ENCODE measurements around the gene ATP6V1D. TPM values are rescaled to one million over a fixed set of nuclear protein-coding genes. Genes with fewer than 3 reads are reported as not detected.

The ATP6V1D gene
- total RNA-seq, 1 donor from 2014 or later: 52.8 TPM

- Mint-ChIP-seq H3K27me3 (no peaks in the 10 kb centered on the region), H3K4me1 (ENCODE audit: unreplicated experiment) (no peaks in the 10 kb centered on the region), H3K36me3 (peaks cover 4% of the 10 kb centered on the region), H3K4me3 (no peak overlapping the region), H3K9me3 (no peaks in the 10 kb centered on the region), H3K27ac (no peak overlapping the region)
- no peak for TF ChIP-seq CTCF (conservative IDR thresholded peaks at IDR 0.05)
- no peak for DNase-seq (ENCODE audit: extremely low spot score, unreplicated experiment)
Measured at GRCh38 chr14:67319142-67319541, 40.5 kb downstream of the ATP6V1D start.

- Mint-ChIP-seq H3K4me1 (ENCODE audit: unreplicated experiment) (no peaks in the 10 kb centered on the region), H3K27ac (no peak overlapping the region), H3K4me3 (no peak overlapping the region), H3K36me3 (peaks cover 3% of the 10 kb centered on the region), H3K9me3 (no peaks in the 10 kb centered on the region), H3K27me3 (no peaks in the 10 kb centered on the region)
- TF ChIP-seq CTCF (conservative IDR thresholded peaks at IDR 0.05): no peak
- no peak for DNase-seq (ENCODE audit: extremely low spot score, unreplicated experiment)
Measured at GRCh38 chr14:67317822-67318221, 41.8 kb downstream of the ATP6V1D start.

DNA sequence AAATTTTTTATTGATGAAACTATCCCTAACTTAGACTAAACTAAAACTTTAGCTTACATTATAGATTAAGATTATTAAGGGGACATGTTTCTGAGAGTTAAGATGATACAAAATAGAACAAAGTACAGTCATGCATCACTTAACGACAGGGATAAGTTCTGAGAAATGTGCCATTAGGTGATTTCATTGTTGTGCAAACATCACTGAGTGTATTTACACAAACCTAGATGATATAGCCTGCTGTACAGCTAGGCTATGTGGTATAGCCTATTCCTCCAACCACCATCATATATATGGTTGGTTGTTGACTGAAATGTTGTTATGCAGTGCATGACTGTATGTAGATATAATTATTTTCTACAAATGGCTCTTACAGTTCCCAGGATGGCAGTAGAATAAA lies 46.5 kb downstream of the ATP6V1D start:
- TF ChIP-seq CTCF (conservative IDR thresholded peaks at IDR 0.05): no peak
- no peak overlapping the region for H3K27ac Mint-ChIP-seq
- no peaks in the 10 kb centered on the region for H3K4me1 Mint-ChIP-seq (ENCODE audit: unreplicated experiment)
- no peaks in the 10 kb centered on the region for H3K36me3 Mint-ChIP-seq
- H3K27me3 Mint-ChIP-seq: no peaks in the 10 kb centered on the region
- no peak overlapping the region for H3K4me3 Mint-ChIP-seq
- DNase-seq (ENCODE audit: extremely low spot score, unreplicated experiment): no peak
- H3K9me3 Mint-ChIP-seq: no peaks in the 10 kb centered on the region

DNA sequence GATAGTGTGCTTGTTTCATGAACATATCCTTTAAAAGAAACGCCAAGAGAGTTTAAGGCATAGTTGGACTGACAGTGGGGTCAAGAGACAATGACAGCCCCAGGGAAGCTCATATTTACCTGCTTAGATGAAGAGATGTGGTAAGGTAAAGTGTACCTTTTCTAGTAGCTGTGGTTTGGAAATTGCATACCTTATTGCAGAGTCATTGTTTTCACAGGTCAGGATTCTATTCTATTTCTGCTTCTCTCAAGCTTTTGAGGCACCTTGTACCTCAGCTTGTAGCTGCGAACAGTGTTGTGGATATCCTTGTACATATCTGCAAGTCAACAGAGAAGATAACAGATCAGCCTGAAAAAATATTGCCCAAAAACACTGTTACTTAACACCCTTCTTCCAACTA lies 47.7 kb downstream of the ATP6V1D start:
- no peak overlapping the region for H3K27ac Mint-ChIP-seq
- H3K4me1 Mint-ChIP-seq (ENCODE audit: unreplicated experiment): no peaks in the 10 kb centered on the region
- H3K4me3 Mint-ChIP-seq: no peak overlapping the region
- DNase-seq (ENCODE audit: extremely low spot score, unreplicated experiment): no peak
- peaks cover 4% of the 10 kb centered on the region for H3K36me3 Mint-ChIP-seq
- H3K9me3 Mint-ChIP-seq: no peaks in the 10 kb centered on the region
- no peak for TF ChIP-seq CTCF (conservative IDR thresholded peaks at IDR 0.05)
- no peaks in the 10 kb centered on the region for H3K27me3 Mint-ChIP-seq

Other genes starting within 250 kb of the ATP6V1D start
- gene GARIN2, start 170.4 kb downstream of the ATP6V1D start, total RNA-seq (ENCODE audit: low replicate concordance): 0.89 TPM in 1 of 2 replicates, not detected in the other
- gene PALS1, start 118.4 kb downstream of the ATP6V1D start, total RNA-seq (ENCODE audit: low replicate concordance): 25.8 and 26.1 TPM in 2 replicates
- gene EIF2S1, start 524 bp upstream of the ATP6V1D start, total RNA-seq (ENCODE audit: low replicate concordance): 88.1 and 99.1 TPM in 2 replicates
- 1.2 TPM in 1 of 2 replicates, not detected in the other for gene PLEK2, start 52.4 kb upstream of the ATP6V1D start, total RNA-seq (ENCODE audit: low replicate concordance)
- gene TMEM229B, start 128.9 kb upstream of the ATP6V1D start, total RNA-seq (ENCODE audit: low replicate concordance): 2.1 and 2.7 TPM in 2 replicates
- gene PLEKHH1, start 173.5 kb upstream of the ATP6V1D start, total RNA-seq (ENCODE audit: low replicate concordance): 25.3 and 40.0 TPM in 2 replicates
- 19.0 and 20.3 TPM in 2 replicates for gene PIGH, start 240.5 kb upstream of the ATP6V1D start, total RNA-seq (ENCODE audit: low replicate concordance)